Measurements from ENCODE around the gene RAMAC. TPM values are rescaled to one million over a fixed set of nuclear protein-coding genes. Genes with fewer than 3 reads are reported as not detected.
"Not testable (repeated sequence)": the region's sequence is repeated elsewhere in the genome, so short reads cannot be mapped to it uniquely, and the experiment has no call there.

RAMAC gene
- total RNA-seq (2014; rRNA removed; shearing (Covaris generic)), result 43.3 and 67.3 TPM in 2 replicates

- Histone ChIP-seq H3K27ac (peak within 1 kb of the TSS; percentile 31), H3K9me3 (replicated peaks) (no peaks in the 10 kb centered on the region), H3K36me3 (peaks cover 26% of the 10 kb centered on the region), H3K4me3 (peak within 1 kb of the TSS; percentile 64), H3K4me1 (replicated peaks) (peaks cover 12% of the 10 kb centered on the region), H3K27me3 (replicated peaks) (no peaks in the 10 kb centered on the region)
- DNase-seq (ENCODE audit: low read depth in 1 of 2, low spot score in 2 of 2), result peak; percentile 92 to 94
Observed at GRCh38 chr15:82985688-82986441, at the start of gene RAMAC. Gene RAMAC, plus strand, starts transcription at chr15:82986210. Its CDS starts 2,809 bp downstream, at chr15:82989019.

- DNase-seq (ENCODE audit: low read depth in 1 of 2, low spot score in 2 of 2), result no peak
Observed at GRCh38 chr15:82936966-82937711, 48.9 kb upstream of the RAMAC start.

GRCh38 chr15:82937712-82938058 lies 48.3 kb upstream of the RAMAC start:
- H3K4me3 ChIP-seq, result no peak overlapping the region
- H3K27ac ChIP-seq, result no peak overlapping the region
- H3K4me1 ChIP-seq (replicated peaks), result no peaks in the 10 kb centered on the region

More at GRCh38 chr15:82936966-82937711, 48.9 kb upstream of the RAMAC start:
- no peaks in the 10 kb centered on the region for H3K4me1 ChIP-seq (replicated peaks)
- no peak overlapping the region for H3K27ac ChIP-seq
- no peaks in the 10 kb centered on the region for H3K36me3 ChIP-seq
- no peak overlapping the region for H3K4me3 ChIP-seq
- H3K9me3 ChIP-seq (replicated peaks), result no peaks in the 10 kb centered on the region
- no peaks in the 10 kb centered on the region for H3K27me3 ChIP-seq (replicated peaks)

GRCh38 chr15:82939678-82940077 lies 46.3 kb upstream of the RAMAC start:
- not testable (repeated sequence) for H3K27me3 ChIP-seq (replicated peaks); H3K4me3 ChIP-seq; DNase-seq (ENCODE audit: low read depth in 1 of 2, low spot score in 2 of 2)

More at GRCh38 chr15:82937712-82938058, 48.3 kb upstream of the RAMAC start:
- Histone ChIP-seq H3K36me3 (no peaks in the 10 kb centered on the region), H3K9me3 (replicated peaks) (no peaks in the 10 kb centered on the region), H3K27me3 (replicated peaks) (no peaks in the 10 kb centered on the region)
- no peak for DNase-seq (ENCODE audit: low read depth in 1 of 2, low spot score in 2 of 2)

GRCh38 chr15:82942691-82943090 lies 43.3 kb upstream of the RAMAC start:
- Histone ChIP-seq H3K4me1 (replicated peaks) (no peaks in the 10 kb centered on the region), H3K36me3 (no peaks in the 10 kb centered on the region), H3K27me3 (replicated peaks) (peaks cover 4% of the 10 kb centered on the region; the same call in 1 of the 2 replicates), H3K9me3 (replicated peaks) (no peaks in the 10 kb centered on the region), H3K27ac (no peak overlapping the region), H3K4me3 (no peak overlapping the region)
- DNase-seq (ENCODE audit: low read depth in 1 of 2, low spot score in 2 of 2), result no peak

More at GRCh38 chr15:82939678-82940077, 46.3 kb upstream of the RAMAC start:
- H3K36me3 ChIP-seq; H3K4me1 ChIP-seq (replicated peaks); H3K9me3 ChIP-seq (replicated peaks); H3K27ac ChIP-seq: not testable (repeated sequence)

- H3K4me1 ChIP-seq (replicated peaks), result no peaks in the 10 kb centered on the region
- no peaks in the 10 kb centered on the region for H3K9me3 ChIP-seq (replicated peaks)
- H3K36me3 ChIP-seq, result no peaks in the 10 kb centered on the region
- no peak overlapping the region for H3K4me3 ChIP-seq
- DNase-seq (ENCODE audit: low read depth in 1 of 2, low spot score in 2 of 2), result no peak
- peaks cover 4% of the 10 kb centered on the region; the same call in 1 of the 2 replicates for H3K27me3 ChIP-seq (replicated peaks)
- no peak overlapping the region for H3K27ac ChIP-seq
Observed at GRCh38 chr15:82943176-82943575, 42.8 kb upstream of the RAMAC start.

- no peaks in the 10 kb centered on the region for H3K9me3 ChIP-seq (replicated peaks)
- peaks cover 4% of the 10 kb centered on the region; the same call in 1 of the 2 replicates for H3K27me3 ChIP-seq (replicated peaks)
- H3K36me3 ChIP-seq, result no peaks in the 10 kb centered on the region
- H3K27ac ChIP-seq, result no peak overlapping the region
- no peak for DNase-seq (ENCODE audit: low read depth in 1 of 2, low spot score in 2 of 2)
- H3K4me1 ChIP-seq (replicated peaks), result no peaks in the 10 kb centered on the region
- H3K4me3 ChIP-seq, result no peak overlapping the region
Observed at GRCh38 chr15:82944056-82944455, 42.0 kb upstream of the RAMAC start.

- no peaks in the 10 kb centered on the region for H3K36me3 ChIP-seq
Observed at GRCh38 chr15:82944821-82945220, 41.2 kb upstream of the RAMAC start.

GRCh38 chr15:82945326-82945725 lies 40.7 kb upstream of the RAMAC start:
- Histone ChIP-seq H3K4me3 (no peak overlapping the region), H3K27me3 (replicated peaks) (peaks cover 6% of the 10 kb centered on the region), H3K27ac (no peak overlapping the region), H3K9me3 (replicated peaks) (no peaks in the 10 kb centered on the region), H3K4me1 (replicated peaks) (no peaks in the 10 kb centered on the region), H3K36me3 (no peaks in the 10 kb centered on the region)
- no peak for DNase-seq (ENCODE audit: low read depth in 1 of 2, low spot score in 2 of 2)

More at GRCh38 chr15:82944821-82945220, 41.2 kb upstream of the RAMAC start:
- Histone ChIP-seq H3K9me3 (replicated peaks) (no peaks in the 10 kb centered on the region), H3K27ac (no peak overlapping the region), H3K27me3 (replicated peaks) (peaks cover 4% of the 10 kb centered on the region; the same call in 1 of the 2 replicates), H3K4me1 (replicated peaks) (no peaks in the 10 kb centered on the region), H3K4me3 (no peak overlapping the region)
- no peak for DNase-seq (ENCODE audit: low read depth in 1 of 2, low spot score in 2 of 2)

GRCh38 chr15:82946155-82946701 lies 39.8 kb upstream of the RAMAC start:
- H3K27ac ChIP-seq, result no peak overlapping the region
- peaks cover 15% of the 10 kb centered on the region for H3K27me3 ChIP-seq (replicated peaks)
- H3K4me3 ChIP-seq, result no peak overlapping the region
- no peaks in the 10 kb centered on the region for H3K4me1 ChIP-seq (replicated peaks)
- H3K9me3 ChIP-seq (replicated peaks), result no peaks in the 10 kb centered on the region
- no peak for DNase-seq (ENCODE audit: low read depth in 1 of 2, low spot score in 2 of 2)
- H3K36me3 ChIP-seq, result no peaks in the 10 kb centered on the region

GRCh38 chr15:82950295-82950694 lies 35.7 kb upstream of the RAMAC start:
- no peaks in the 10 kb centered on the region for H3K36me3 ChIP-seq
- no peaks in the 10 kb centered on the region for H3K9me3 ChIP-seq (replicated peaks)
- H3K27ac ChIP-seq, result no peak overlapping the region
- DNase-seq (ENCODE audit: low read depth in 1 of 2, low spot score in 2 of 2), result no peak
- H3K27me3 ChIP-seq (replicated peaks), result peaks cover 33% of the 10 kb centered on the region
- no peak overlapping the region for H3K4me3 ChIP-seq
- peaks cover 6% of the 10 kb centered on the region; the same call in 1 of the 2 replicates for H3K4me1 ChIP-seq (replicated peaks)

- Histone ChIP-seq H3K36me3 (no peaks in the 10 kb centered on the region), H3K4me1 (replicated peaks) (peaks cover 6% of the 10 kb centered on the region; the same call in 1 of the 2 replicates), H3K27me3 (replicated peaks) (peaks cover 33% of the 10 kb centered on the region), H3K27ac (no peak overlapping the region), H3K9me3 (replicated peaks) (no peaks in the 10 kb centered on the region), H3K4me3 (no peak overlapping the region)
- no peak for DNase-seq (ENCODE audit: low read depth in 1 of 2, low spot score in 2 of 2)
Observed at GRCh38 chr15:82950746-82951370, 35.2 kb upstream of the RAMAC start.

GRCh38 chr15:82951472-82952157 lies 34.4 kb upstream of the RAMAC start:
- peaks cover 33% of the 10 kb centered on the region for H3K27me3 ChIP-seq (replicated peaks)
- H3K36me3 ChIP-seq, result no peaks in the 10 kb centered on the region
- peaks cover 6% of the 10 kb centered on the region; the same call in 1 of the 2 replicates for H3K4me1 ChIP-seq (replicated peaks)
- no peak overlapping the region for H3K27ac ChIP-seq
- H3K9me3 ChIP-seq (replicated peaks), result no peaks in the 10 kb centered on the region
- DNase-seq (ENCODE audit: low read depth in 1 of 2, low spot score in 2 of 2), result no peak
- H3K4me3 ChIP-seq, result no peak overlapping the region; the same call in 1 of the 2 replicates
